ENCODE measurements around the gene PMM2.

PMM2 gene

GRCh38 chr16:8764525-8765250 is 33.0 kb upstream of the PMM2 start (continued):
- no peak for TF ChIP-seq KLF9 (tag by site-specific recombination; IDR thresholded peaks at IDR 0.05; ENCODE audit: low read depth)
- no peak for TF ChIP-seq OVOL3 (tag by site-specific recombination; IDR thresholded peaks at IDR 0.05)
- no peak for TF ChIP-seq TCF7L2 (IDR thresholded peaks at IDR 0.05; ENCODE audit: borderline replicate concordance, low read depth, low read length)
- TF ChIP-seq ZNF426 (tag by site-specific recombination; IDR thresholded peaks at IDR 0.05): no peak
- TF ChIP-seq ZBTB7A (tag by site-specific recombination; IDR thresholded peaks at IDR 0.05; ENCODE audit: low read depth): no peak
- no peak for TF ChIP-seq ZNF221 (tag by site-specific recombination; IDR thresholded peaks at IDR 0.05; ENCODE audit: borderline replicate concordance)
- no peak for TF ChIP-seq ZNF239 (tag by site-specific recombination; IDR thresholded peaks at IDR 0.05)

GRCh38 chr16:8767176-8767575 is 30.5 kb upstream of the PMM2 start:
- no peaks in the 10 kb centered on the region for H3K9me3 ChIP-seq (ENCODE audit: control insufficient read depth, insufficient read depth, low read depth, low read length)
- no peaks in the 10 kb centered on the region for H3K4me1 ChIP-seq (ENCODE audit: control insufficient read depth, insufficient read depth, low read length)
- H3K4me3 ChIP-seq (ENCODE audit: low read depth, low read length): no peak overlapping the region
- H3K27ac ChIP-seq (ENCODE audit: extremely low read depth, low read depth, low read length): no peak overlapping the region
- peaks cover 0 to 22% of the 10 kb centered on the region in 2 experiments; a peak in 1 of 3 replicates for H3K36me3 ChIP-seq (ENCODE audit: control insufficient read depth in 2 of 2, insufficient read depth in 1 of 2, low read length in 2 of 2)
- ChIA-PET CTCF (interaction anchor here (0.6 kb wide), 1 partner anchor 249 kb away, joined by 3 read pairs; no protein-coding TSS in a partner anchor), POLR2A (no interaction called here)
- no peak for TF ChIP-seq ZNF585B (tag by site-specific recombination; IDR thresholded peaks at IDR 0.05)
- no peak for TF ChIP-seq ZNF830 (tag by site-specific recombination; IDR thresholded peaks at IDR 0.05; ENCODE audit: low read depth)
- no peak for TF ChIP-seq ZNF18 (tag by site-specific recombination; IDR thresholded peaks at IDR 0.05)
- TF ChIP-seq ZBTB8A (tag by site-specific recombination; IDR thresholded peaks at IDR 0.05): no peak
- no peak for TF ChIP-seq ZNF518A (tag by site-specific recombination; conservative IDR thresholded peaks at IDR 0.05; ENCODE audit: low read depth)
- TF ChIP-seq ZFP69B (tag by site-specific recombination; IDR thresholded peaks at IDR 0.05): no peak
- no peak for TF ChIP-seq ZNF747 (tag by site-specific recombination; IDR thresholded peaks at IDR 0.05)
- TF ChIP-seq KLF1 (tag by site-specific recombination; IDR thresholded peaks at IDR 0.05): no peak
- TF ChIP-seq PRDM10 (tag by site-specific recombination; IDR thresholded peaks at IDR 0.05): no peak
- TF ChIP-seq ZSCAN18 (tag by site-specific recombination; IDR thresholded peaks at IDR 0.05): no peak
- TF ChIP-seq MZF1 (tag by site-specific recombination; IDR thresholded peaks at IDR 0.05; ENCODE audit: borderline replicate concordance): no peak
- no peak for TF ChIP-seq ZNF629 (tag by site-specific recombination; IDR thresholded peaks at IDR 0.05)
- no peak for TF ChIP-seq HOXA7 (CRISPR knock-in tag; IDR thresholded peaks at IDR 0.05; ENCODE audit: borderline replicate concordance)
- no peak for TF ChIP-seq ZBTB6 (tag by site-specific recombination; IDR thresholded peaks at IDR 0.05)
- TF ChIP-seq ZNF239 (tag by site-specific recombination; IDR thresholded peaks at IDR 0.05): no peak
